Measurements from ENCODE around the gene OR5AN1.

- TF ChIP-seq ZNF585B (tag by site-specific recombination; IDR thresholded peaks at IDR 0.05) (no peak), HOXA7 (CRISPR knock-in tag; IDR thresholded peaks at IDR 0.05; ENCODE audit: borderline replicate concordance) (no peak), ZNF488 (tag by site-specific recombination; IDR thresholded peaks at IDR 0.05) (no peak), MZF1 (tag by site-specific recombination; IDR thresholded peaks at IDR 0.05; ENCODE audit: borderline replicate concordance) (no peak), ZNF792 (tag by site-specific recombination; IDR thresholded peaks at IDR 0.05) (no peak), ZFP3 (tag by site-specific recombination; IDR thresholded peaks at IDR 0.05; ENCODE audit: low read depth) (no peak), ZNF621 (tag by site-specific recombination; IDR thresholded peaks at IDR 0.05) (no peak), ZNF645 (tag by site-specific recombination; IDR thresholded peaks at IDR 0.05) (no peak), RBAK (tag by site-specific recombination; IDR thresholded peaks at IDR 0.05) (no peak), ZNF777 (tag by site-specific recombination; IDR thresholded peaks at IDR 0.05; ENCODE audit: borderline replicate concordance) (no peak)
- TF ChIP-seq, protein P1, sequence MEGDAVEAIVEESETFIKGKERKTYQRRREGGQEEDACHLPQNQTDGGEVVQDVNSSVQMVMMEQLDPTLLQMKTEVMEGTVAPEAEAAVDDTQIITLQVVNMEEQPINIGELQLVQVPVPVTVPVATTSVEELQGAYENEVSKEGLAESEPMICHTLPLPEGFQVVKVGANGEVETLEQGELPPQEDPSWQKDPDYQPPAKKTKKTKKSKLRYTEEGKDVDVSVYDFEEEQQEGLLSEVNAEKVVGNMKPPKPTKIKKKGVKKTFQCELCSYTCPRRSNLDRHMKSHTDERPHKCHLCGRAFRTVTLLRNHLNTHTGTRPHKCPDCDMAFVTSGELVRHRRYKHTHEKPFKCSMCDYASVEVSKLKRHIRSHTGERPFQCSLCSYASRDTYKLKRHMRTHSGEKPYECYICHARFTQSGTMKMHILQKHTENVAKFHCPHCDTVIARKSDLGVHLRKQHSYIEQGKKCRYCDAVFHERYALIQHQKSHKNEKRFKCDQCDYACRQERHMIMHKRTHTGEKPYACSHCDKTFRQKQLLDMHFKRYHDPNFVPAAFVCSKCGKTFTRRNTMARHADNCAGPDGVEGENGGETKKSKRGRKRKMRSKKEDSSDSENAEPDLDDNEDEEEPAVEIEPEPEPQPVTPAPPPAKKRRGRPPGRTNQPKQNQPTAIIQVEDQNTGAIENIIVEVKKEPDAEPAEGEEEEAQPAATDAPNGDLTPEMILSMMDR (tag by site-specific recombination; IDR thresholded peaks at IDR 0.05): no peak
- TF ChIP-seq, protein P2, sequence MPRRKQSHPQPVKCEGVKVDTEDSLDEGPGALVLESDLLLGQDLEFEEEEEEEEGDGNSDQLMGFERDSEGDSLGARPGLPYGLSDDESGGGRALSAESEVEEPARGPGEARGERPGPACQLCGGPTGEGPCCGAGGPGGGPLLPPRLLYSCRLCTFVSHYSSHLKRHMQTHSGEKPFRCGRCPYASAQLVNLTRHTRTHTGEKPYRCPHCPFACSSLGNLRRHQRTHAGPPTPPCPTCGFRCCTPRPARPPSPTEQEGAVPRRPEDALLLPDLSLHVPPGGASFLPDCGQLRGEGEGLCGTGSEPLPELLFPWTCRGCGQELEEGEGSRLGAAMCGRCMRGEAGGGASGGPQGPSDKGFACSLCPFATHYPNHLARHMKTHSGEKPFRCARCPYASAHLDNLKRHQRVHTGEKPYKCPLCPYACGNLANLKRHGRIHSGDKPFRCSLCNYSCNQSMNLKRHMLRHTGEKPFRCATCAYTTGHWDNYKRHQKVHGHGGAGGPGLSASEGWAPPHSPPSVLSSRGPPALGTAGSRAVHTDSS (tag by site-specific recombination; IDR thresholded peaks at IDR 0.05): no peak
These were observed 23.7 kb upstream of the OR5AN1 start for GRCh38 chr11:59335001-59335400.
